DLD1 (cell line): ENCODE data around the gene SPRING1.
"Not testable (repeated sequence)": the region's sequence is repeated elsewhere in the genome, so short reads cannot be mapped to it uniquely, and the experiment has no call there.

Experiments used
- in situ Hi-C: cut with HindIII; loops from 2 replicates; pipeline ENCODE4 v1.10.0; 2017; ENCODE audit warnings: low sequenced_read_pairs

SPRING1 gene

DNA sequence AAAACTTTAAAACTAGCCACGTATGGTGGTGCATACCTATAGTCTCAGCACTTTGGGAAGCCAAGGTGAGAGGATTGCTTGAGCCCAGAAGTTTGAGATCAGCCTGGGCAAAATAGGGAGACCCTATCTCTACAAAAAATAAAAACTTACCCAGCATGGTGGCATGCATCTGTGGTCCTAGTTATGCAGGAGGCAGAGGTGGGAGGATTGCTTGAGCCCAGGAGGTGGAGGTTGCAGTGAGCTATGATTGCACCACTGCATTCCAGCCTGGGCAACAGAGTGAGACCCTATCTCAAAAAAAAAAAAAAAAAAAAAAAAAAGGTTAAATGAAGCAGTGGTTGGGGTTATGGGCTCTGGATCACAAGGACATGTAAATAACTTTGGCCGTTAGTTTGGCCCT is 4.9 kb upstream of the SPRING1 start:
- in situ Hi-C loops, result not testable (repeated sequence)

DNA sequence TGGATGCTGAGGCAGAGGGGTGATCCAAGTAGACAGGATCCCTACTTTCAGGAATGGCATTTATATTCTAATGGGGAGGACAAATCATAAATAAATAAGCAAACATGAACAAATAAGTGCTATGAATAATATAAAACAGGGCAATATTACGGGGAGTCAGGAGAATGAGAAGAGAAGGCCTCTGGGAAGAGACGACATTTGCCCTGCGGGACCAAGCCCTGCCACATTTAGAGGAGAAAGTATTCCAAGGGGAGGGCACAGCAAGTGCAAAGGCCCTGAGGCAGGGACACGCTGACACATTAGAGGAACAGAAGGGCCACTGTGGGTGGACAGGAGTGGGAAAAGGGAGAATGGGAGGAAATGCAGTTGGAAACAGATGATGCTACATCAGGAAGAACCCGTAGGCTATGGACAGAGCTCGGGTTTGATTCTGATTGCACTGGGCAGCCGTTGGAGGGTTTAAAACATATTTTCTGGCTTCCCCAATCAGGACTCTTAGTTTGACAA is 1.6 kb upstream of the SPRING1 start:
- in situ Hi-C loops, result no loop called here

DNA sequence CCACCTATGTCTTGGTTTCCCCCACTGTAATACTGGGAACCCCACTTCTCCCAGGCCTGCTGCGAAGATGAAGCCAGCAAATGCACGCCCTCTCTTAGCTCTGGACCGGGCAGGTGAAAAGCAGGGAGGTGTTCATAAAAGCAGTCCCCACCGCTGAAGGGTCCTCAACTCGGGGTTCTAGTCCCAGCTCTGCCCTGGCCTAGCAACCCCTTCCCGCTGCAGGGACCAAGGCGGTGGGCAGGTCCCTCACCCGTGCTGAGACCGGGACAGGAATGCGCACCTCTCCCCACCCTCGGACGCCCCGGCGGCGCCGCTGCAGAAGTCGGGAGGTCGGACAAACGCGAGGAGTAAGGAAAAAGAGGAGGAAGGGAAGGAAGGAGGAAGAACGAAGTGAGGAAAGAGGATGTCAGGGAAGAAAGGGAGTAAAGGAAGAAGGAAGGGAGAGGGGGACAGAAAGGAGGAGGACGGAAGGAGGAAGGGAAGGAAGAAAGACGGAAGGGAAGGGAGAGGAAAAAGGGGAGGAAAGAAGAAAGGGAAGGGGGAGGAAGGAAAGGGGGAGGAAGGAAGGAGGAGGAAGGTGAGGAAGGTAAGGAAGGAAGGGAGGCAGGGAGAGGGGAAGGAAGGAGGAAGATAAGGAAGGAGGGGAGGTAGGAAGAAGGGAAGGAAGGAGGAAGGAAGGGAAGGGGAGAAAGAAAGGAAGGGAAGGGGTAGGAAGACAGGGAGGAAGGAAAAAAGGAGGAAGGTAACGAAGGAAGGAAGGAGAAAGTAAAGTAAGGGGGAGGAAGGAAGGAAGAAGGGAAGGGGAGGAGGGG is 701 bp downstream of the SPRING1 start:
- in situ Hi-C loops, result no loop called here

DNA sequence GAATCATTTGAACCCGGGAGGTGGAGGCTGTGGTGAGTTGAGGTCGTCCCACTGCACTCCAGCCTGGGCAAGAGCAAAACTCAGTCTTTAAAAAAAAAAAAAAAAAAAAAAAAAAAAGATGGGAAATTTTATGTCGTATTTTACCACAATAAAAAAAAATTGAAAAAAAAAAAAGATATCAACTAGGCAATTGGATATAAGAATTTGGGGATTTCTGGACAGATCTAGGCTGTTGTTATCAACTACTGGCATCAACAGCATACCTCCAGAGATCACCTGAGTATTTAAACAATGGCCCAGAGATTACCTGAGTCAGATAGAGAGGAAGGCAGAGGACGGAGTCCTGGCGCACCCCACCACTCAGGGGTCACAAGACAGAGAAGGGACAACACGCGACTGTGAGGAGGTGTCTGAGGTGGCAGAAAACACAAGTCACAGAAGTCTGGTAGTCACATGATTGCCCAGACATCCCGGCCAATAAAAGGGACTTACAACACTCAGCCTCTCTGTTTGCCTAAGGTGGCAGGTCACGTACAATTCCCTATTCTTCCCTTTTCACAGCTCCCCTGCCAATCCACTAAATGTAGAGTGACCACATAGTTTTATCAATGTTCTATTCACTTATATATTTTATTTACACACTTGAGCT is 1.8 kb downstream of the SPRING1 start:
- in situ Hi-C loops, result no loop called here

DNA sequence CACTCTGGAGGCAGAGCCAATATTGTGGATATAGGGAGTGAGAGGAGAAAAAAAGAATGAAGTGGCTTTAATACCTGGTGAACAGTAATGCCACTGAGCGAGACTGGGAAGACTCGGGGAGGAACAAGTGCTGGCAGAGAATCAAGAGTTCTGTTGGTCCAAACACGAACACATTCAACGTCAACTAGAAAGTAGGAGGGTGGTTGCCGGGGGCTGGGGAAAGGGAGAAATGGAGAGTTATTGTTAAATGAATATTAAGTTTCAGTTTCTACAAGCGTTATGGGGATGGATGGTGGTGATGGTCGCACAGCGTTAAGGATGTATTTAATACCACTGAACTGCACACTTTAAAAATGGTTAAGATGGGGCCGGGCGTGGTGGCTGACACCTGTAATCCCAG is 2.8 kb downstream of the SPRING1 start:
- in situ Hi-C loops, result no loop called here

DNA sequence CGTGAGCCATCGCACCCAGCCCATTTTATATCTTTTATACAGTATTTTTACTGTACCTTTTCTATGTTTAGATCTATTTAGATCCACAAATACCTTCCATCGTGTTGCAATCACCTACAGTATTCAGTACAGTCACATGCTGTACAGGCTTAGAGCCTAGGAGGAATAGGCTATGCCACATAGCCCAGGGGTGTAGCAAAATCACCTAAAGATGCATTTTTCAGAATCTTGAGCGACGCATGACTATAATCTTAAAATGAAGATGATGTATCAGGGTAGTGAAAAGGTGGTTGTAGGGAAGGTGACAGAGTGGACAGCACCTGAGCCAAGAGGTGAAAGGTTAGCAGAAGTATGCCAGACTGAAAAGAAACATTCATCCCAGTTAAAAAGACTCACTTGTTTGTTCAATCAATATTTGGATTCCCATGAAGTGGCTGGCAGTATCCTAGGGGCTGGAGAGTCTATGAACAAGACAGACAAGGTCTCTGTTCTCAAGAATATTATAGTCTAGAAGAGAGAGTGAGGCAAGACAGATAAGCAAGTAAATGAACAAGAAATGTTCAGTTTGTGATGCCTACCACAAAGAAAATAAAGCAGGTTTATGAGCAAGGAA is 3.6 kb downstream of the SPRING1 start:
- in situ Hi-C loops, result no loop called here

DNA sequence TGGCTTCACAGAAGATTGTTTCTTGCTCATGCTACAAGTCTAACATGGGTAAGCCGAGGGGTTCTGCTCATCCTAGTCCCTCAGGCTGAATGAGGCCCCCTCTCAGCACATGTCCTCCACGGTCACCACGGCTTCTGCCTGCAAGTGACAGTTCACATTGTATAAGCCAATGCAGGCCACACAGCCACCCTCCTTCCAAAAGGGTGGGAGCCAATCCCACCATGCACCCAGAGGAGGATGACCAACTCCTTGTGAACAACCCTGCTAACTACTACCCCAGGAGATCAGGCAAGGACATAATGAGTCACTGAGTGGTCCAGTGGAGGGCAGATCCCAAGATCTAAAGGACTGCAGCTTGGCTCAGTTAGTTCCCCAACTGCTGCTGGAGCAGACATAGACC is 6.1 kb downstream of the SPRING1 start:
- in situ Hi-C loops, result no loop called here

DNA sequence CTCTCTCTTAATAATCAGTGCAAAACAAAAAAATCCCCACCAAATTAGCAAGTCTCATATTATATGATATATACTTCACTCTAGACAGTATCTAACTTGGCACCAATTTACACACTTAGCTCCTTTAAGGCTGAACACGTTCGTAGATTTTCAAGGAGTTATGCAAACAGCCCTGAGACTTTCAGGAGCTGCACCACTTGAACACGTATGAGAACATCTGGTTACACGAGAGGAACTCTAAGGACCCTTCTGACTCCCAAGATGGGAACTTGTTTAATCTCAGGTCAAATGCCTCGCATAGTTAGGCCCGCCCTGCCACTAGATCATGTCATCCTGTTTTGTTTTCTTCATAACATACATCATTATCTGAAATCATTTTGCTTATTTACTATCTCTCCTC is 10.0 kb downstream of the SPRING1 start:
- in situ Hi-C loops, result no loop called here

DNA sequence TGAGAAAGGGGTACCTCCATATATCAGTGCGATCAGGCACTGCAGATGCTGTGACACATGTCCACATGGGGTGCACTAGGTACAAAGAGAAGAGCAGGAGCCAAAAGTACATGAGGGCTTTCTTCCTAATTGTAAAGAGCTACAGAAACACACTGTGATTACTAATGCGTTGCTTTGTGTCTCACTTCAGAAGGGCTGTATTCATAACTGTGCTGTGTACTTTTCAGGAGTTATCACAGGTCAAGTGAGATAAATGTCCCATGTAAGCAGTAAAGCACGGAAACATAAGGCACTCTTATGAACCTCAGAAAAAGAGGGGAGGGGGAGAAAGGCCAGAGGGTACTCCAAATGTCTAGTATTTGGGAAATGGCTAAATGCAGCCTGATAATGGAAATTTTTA is 10.6 kb downstream of the SPRING1 start:
- in situ Hi-C loops, result no loop called here

DNA sequence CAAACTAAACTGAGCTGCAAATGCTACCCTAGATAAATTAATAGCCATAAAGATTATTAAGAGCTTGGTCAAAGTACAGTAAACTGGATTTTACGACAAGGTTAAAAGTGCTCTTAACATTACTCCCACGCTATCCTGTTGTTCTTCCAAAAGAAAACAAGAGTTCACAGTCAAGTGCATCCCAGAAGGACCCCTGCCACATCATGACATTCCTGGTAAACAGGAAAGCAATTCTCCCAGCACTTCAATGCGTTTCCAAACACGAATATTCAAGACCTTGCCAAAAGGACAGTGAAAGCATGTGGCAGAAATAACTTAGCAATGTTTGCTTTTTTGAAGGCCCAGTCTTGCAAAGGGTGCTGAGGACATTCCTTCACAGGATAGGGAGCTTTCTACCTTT is 11.2 kb downstream of the SPRING1 start:
- in situ Hi-C loops, result no loop called here

DNA sequence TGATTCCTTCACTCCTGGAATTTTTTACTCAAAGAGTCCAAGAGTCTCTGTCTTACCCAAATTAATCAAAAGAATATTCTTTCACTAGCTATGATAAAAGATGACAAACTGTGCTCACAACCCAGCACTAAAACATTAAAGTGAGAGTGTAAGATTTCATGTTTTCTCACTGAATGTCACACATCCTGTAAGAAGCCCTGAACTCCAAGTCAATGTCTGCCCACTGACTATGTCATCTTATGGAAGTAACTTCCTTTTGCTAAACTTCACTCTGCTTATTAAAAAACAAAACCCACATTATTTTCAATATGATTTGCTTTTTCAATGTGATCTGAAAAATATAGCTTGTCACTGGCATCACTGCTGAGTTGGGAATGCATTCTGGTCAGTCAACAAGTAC is 15.6 kb downstream of the SPRING1 start:
- in situ Hi-C loops, result no loop called here

DNA sequence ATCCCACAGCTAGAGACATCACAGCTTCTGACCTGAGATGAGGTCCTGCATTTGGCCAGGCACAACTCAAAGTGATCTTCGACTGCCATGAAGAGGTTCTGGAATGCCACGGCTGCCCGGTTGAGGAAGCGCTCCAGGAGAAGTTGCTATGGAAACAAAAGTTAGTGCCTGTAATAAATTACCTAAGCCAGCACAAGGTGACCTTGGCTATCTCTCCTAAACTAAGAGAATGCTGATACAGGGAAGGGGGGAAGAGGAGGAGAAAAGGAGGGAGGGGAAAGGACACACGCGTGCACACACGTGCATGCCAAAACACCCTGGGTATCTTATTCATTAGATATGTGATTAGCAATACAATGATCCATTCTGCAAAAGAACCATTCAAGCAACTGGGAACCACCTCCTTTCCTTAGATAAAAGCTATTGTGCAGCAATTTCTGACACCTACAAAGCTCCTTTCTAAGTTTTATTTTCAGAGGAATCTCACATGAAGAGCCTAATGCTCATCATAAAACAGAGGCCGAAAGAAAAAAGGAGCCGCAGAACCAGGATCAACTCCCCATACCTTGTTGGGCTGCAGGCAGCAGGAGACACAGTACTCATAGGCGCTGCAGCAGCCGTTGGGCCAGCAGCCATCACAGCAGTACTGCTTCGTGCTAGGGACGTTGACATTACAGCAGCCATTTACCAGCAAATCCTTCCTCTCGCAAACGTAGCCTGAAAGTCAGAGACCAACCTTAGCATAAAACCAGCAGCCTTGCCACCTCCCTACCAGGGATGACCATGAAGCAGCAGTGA is 17.9 kb downstream of the SPRING1 start:
- in situ Hi-C loops, result no loop called here

DNA sequence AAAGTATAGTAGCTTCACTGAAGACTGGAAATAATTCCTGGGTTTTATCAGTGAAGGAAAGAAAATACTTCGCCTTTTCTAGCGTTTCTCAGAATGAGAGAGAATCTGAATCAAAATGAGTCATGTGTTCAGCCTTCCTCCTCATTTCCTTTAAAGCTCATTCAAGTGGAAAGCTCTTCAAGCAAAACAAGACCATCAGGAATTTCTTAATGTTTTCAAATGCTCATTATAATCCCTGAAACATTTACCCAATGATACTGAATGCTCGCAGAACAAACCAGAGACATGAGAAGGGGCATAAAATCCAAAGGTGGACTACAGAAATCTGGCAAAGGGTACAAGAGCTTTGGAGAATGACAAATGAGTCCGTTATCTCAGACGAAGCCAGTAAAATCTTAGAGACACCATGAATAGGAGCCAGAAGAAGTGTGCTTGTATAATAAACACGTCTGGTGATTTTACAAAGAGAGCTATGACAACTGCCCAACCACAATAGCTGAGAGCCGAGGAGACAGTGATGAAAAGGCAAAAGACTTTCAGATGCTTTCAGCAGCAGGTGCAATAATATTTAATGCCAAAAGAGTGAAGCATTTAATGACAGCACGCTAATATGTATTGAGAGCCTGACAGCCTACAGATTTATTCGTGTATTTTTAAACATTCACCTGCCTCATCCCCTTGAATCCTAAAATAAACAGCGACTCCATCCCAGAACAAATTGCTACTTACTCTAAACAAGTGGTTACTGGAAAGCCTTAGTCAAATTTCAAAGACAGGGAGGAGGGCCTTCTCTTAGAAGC is 19.0 kb downstream of the SPRING1 start:
- in situ Hi-C loops, result no loop called here

DNA sequence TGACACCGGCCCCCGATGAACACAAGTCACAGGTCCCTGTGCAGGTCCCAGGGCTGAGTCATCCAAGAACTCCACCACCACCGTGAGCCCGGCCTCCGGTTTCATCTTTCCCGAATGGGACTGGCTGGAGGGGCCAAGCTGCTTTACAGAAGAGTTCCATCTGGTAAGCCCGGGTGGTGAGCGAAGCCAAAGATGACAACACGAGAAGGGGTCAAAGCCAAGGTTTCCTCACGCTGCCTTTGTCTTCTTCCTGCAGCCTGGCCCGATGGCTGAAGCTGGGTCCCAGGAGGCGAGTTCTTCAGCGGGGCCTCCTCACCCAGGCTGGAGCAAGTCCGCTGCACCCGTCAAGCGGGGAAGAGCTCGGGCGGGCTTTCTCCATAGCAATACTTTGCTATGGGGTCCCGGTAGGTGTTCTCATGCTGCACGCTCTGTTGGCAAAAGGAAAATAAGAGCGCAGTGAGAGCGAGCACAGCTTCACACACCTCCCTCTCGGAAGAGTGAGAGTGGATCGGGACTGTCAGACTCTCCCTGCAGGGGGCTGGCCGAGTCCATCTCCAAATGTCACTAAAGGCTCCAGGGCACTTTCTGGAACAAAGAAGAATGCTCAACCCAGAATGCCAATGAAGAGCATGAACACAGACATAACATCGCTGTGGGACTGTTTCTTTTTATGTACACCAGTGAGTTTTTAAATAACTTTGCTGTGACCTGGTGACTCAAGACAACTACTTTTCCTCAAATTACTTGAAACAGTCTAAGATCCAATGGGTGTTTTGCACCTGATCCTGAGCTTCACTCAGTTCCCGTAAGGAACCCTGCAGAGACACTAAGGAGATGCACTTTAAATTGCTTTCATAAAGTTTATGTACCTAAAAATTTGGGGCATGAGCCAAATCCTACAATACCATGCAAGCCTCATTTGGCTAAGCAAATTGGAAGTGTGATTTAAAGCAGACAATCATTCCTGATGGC is 20.1 kb downstream of the SPRING1 start:
- in situ Hi-C loops, result no loop called here

DNA sequence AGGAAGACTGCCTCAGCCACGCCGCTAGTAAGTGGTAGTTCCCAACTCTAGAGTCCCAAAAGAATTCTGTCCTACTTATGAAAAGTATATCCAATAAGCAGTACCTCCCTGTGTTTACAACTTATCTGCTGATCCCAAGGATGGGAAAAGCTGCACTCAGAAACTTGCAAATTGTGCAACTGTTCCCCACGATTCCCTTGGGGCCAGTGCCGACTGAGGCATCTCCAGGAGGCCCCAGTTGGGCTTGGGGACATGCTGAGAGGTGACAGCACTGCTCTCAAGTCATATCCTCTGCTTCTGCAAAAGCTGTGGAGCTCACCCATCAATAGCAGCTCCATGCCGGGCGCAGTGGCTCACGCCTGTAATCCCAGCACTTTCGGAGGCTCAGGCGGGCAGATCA is 23.7 kb downstream of the SPRING1 start:
- in situ Hi-C loops, result no loop called here

DNA sequence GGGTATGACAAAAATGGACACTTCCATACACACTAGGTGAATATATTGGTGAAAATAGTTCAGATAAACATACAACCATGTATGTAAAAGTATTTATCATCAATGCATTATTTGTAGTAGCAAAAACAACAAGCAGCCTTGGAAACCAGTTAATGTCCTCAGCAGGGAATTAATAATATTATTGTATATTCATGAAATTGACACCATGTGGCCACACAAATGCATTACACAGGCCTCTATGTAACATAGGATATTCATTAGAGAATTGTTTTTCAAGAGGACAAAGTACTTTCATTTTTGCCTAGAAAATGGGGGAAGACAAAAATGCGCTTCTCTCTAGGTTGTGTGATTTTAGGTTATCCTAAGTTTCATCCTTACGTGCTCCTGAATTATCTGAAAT is 24.3 kb downstream of the SPRING1 start:
- in situ Hi-C loops, result no loop called here

DNA sequence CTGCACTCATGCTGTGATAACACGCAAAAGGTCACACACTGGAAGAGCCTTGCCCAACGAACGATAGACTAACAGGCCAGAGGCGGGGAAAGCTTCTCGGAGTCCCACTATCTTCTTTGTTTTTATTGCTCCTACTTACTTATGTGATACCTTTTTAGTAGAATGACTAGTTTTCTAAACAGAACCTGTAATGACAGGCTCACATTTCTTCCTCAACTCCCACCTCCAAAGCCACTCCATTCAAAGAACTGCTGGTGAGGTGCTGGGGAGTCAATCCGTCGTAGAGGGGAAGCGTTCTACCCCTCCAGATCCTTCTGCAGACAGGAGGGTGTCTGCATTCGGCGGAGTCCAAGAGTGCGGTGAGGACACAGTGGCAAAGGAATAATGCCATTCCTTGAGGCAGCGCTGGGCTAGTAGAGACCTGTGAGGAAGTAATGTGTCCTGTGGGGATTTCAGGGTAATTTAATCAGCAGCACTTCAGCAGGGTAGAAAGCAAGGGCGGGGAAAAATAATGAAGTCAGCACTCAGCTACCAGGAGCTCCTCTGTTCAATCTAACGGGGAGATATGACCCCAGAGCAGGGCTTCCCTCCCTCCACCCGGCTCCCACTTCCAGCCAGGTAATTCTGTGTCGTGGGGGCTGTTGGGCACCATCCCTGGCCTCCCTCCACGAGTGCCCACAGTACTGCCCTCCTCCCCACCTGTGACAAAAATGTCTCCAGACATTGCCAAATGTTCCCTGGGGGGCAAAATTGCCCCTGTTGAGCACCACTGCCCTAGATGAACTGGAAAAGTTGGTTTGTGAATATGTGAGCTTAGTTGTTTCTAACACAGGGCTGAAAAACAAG is 25.2 kb downstream of the SPRING1 start:
- in situ Hi-C loops, result no loop called here

DNA sequence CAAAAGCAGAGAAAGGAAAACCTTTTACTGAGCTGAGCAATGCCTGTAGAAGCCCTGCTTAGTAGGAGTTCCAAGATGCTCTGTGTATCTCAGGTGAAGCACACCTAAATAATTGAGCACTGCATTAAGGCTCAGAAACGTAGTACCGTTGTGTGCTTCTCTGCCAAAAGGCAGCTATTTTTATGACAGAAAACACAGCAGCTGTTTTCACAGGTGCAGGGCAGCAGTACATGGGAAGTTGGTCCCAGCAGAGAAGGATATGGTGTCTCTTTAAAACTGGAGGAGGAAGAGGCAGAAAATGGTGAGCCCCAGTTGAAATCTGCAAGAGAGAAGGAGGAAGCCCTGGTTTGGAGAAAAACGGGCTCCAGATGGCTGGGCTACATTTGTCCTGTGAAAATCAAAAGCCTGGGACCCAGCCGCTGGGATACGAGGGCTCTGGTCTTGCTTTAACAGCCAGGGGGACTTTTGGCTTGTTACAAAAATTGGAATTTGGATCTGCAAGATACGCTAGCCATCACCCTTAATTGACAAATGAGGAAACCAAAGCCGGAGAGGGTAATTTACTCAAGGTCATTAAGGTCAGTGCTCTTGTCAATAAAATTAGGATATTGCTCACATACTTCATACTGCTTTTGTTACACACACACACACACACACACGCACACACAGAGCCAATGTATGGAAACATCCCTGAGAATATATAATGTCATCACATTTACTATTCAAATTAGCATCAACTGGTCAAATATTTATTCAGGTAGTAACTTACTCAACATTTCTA is 27.3 kb downstream of the SPRING1 start:
- in situ Hi-C loops, result no loop called here
